DND-41 (cell line): ENCODE data around the gene PIAS1.

Experiments used
- ATAC-seq: fragments of 200-7000 bp; cut with Tn5 transposase; 3 replicates; pipeline ENCODE4 v1.9.1; 2021; ENCODE audit warnings: low read depth; ENCODE audit not compliant: insufficient read depth
- DNase-seq: peaks from one replicate; pipeline ENCODE4 v3.0.0-alpha.2; 2020
- H2AFZ ChIP-seq: 2 replicates; pipeline ENCODE4 v1.6.0; 2012; ENCODE audit warnings: low read depth, low read length
- H3K27ac ChIP-seq: 2 replicates; pipeline ENCODE4 v1.5.1; 2012; ENCODE audit warnings: low read length, inconsistent platforms
- H3K27me3 ChIP-seq: fragments of 200-600 bp; sonication (generic); 2 replicates; pipeline ENCODE4 v1.6.0; 2012; ENCODE audit warnings: low read length, mild to moderate bottlenecking, inconsistent platforms; ENCODE audit not compliant: insufficient read depth, poor library complexity
- H3K36me3 ChIP-seq: 2 replicates; pipeline ENCODE4 v1.5.1; 2012; ENCODE audit warnings: low read length, inconsistent platforms; ENCODE audit not compliant: insufficient read depth
- H3K4me1 ChIP-seq: 2 replicates; pipeline ENCODE4 v1.5.1; 2012; ENCODE audit warnings: mild to moderate bottlenecking, low read length; ENCODE audit not compliant: insufficient read depth
- H3K4me2 ChIP-seq: 2 replicates; pipeline ENCODE4 v1.6.0; 2012; ENCODE audit warnings: mild to moderate bottlenecking, moderate library complexity, low read length, inconsistent platforms; ENCODE audit not compliant: insufficient read depth
- H3K4me3 ChIP-seq, 2 experiments: fragments of 200-600 bp in 1 of 2; shearing (Covaris generic) in 1 of 2; 2 replicates each; pipeline ENCODE4 v1.5.1; 2012 to 2016; ENCODE audit warnings: inconsistent platforms in 2 of 2, low read length in 2 of 2, mild to moderate bottlenecking in 2 of 2, low read depth in 1 of 2, moderate library complexity in 1 of 2
- H3K79me2 ChIP-seq: 2 replicates; pipeline ENCODE4 v1.6.0; 2012; ENCODE audit warnings: low read length, inconsistent platforms; ENCODE audit not compliant: insufficient read depth
- H3K9ac ChIP-seq: 2 replicates; pipeline ENCODE4 v1.6.0; 2012; ENCODE audit warnings: low read depth, mild to moderate bottlenecking, inconsistent platforms, low read length, moderate library complexity
- H3K9me3 ChIP-seq: 2 replicates; pipeline ENCODE4 v1.5.1; 2012; ENCODE audit warnings: low read length, moderate library complexity, mild to moderate bottlenecking, inconsistent platforms; ENCODE audit not compliant: insufficient read depth, severe bottlenecking
- H4K20me1 ChIP-seq: 2 replicates; pipeline ENCODE4 v1.6.0; 2012; ENCODE audit warnings: low read length; ENCODE audit not compliant: insufficient read depth
- EZH2 ChIP-seq: IDR thresholded peaks from 3 replicates; pipeline ENCODE4 v1.6.1; 2012; ENCODE audit warnings: borderline replicate concordance, low read depth, mild to moderate bottlenecking, moderate library complexity, low read length, inconsistent platforms; ENCODE audit not compliant: severe bottlenecking
- TF ChIP-seq, protein P1 (sequence below): IDR thresholded peaks from 2 replicates; pipeline ENCODE4 v1.5.1; 2012; ENCODE audit warnings: borderline replicate concordance, low read length, moderate library complexity, mild to moderate bottlenecking; ENCODE audit not compliant: poor library complexity, severe bottlenecking; ENCODE audit errors: extremely low read depth

Gene PIAS1

DNA sequence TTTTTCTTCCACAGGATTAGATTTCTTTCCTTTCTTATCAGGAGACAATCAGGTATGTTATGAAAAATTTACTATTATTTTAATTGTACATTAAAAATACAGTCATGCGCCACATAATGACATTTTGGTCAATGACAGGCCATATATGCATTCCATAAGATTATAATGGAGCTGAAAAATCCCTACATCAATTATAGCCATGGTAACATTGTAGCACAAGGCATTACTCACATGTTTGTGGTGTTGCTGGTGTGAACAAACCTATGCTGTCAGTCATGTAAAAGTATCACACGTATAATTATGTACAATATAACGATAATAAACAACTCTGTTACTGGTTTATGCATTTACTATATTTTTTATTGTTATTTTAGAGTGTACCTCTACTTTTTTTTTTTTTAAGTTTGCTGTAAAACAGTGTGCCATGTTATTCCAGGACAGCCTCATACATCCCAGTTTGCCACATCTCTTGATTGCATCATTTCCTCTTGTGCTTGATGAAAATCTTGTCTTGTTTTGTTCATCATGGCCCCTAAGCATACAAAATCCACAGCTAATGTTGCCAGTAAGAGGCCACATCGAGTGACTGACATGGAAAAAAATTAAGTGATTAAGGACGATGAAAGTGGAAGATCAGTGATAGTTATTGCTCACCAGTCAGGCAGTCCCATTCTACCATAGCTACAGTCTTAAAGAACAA, 129.7 kb downstream of the PIAS1 start:
- H3K79me2 ChIP-seq, result no peaks in the 10 kb centered on the region
- H2AFZ ChIP-seq, result no peak overlapping the region
- H3K27ac ChIP-seq, result no peak overlapping the region
- DNase-seq, result no peak
- H3K4me3 ChIP-seq, result no peak overlapping the region
- H3K36me3 ChIP-seq, result peaks cover 75% of the 10 kb centered on the region
- no peak overlapping the region for H3K4me2 ChIP-seq
- no peaks in the 10 kb centered on the region for H3K9me3 ChIP-seq
- no peaks in the 10 kb centered on the region for H3K27me3 ChIP-seq
- ATAC-seq, result no peak
- H3K9ac ChIP-seq, result no peak overlapping the region
- H4K20me1 ChIP-seq, result no peaks in the 10 kb centered on the region
- TF ChIP-seq EZH2, result no peak
- TF ChIP-seq, protein P1, sequence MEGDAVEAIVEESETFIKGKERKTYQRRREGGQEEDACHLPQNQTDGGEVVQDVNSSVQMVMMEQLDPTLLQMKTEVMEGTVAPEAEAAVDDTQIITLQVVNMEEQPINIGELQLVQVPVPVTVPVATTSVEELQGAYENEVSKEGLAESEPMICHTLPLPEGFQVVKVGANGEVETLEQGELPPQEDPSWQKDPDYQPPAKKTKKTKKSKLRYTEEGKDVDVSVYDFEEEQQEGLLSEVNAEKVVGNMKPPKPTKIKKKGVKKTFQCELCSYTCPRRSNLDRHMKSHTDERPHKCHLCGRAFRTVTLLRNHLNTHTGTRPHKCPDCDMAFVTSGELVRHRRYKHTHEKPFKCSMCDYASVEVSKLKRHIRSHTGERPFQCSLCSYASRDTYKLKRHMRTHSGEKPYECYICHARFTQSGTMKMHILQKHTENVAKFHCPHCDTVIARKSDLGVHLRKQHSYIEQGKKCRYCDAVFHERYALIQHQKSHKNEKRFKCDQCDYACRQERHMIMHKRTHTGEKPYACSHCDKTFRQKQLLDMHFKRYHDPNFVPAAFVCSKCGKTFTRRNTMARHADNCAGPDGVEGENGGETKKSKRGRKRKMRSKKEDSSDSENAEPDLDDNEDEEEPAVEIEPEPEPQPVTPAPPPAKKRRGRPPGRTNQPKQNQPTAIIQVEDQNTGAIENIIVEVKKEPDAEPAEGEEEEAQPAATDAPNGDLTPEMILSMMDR, result no peak
- H3K4me1 ChIP-seq, result no peaks in the 10 kb centered on the region

DNA sequence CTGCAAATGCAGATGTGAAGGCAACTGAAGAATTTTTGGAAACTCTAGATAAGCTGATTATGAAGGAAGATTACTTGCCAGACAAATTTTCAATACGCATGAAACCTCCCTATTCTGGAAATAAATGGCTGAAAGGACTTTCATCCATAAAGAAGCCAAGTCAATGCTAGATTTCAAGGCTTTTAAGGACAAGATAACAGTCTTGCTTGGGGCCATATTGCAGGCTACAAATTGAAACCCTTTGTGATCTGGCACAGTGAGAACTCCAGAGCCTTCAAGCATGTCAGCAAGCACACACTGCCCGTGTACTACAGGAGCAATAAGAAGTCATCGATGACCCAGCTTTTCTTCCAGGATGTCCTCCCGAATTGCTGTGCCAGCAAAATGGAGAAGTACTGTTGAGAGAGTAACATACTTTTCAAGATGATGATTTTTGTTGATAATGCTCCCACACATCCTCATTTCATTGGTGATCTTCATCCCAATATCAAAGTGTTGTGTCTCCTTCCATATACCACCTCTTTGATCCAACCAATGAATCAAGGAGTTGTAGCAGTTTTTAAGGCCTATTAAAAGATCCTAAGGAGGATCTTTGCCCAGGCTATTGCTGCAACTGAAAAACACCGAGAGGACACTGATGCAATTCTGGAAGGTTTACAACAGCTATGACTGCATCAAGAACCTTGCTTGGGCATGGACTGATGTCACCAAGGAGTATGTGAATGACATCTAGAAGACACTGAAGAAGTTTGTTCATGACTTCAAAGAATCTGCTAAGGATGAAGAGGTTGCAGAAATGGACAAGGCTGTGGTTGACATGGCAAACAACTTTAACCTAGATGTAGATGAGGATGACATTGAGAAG, 130.7 kb downstream of the PIAS1 start:
- H3K27ac ChIP-seq, result no peak overlapping the region
- H3K36me3 ChIP-seq, result peaks cover 77% of the 10 kb centered on the region
- H4K20me1 ChIP-seq, result no peaks in the 10 kb centered on the region
- DNase-seq, result no peak
- no peaks in the 10 kb centered on the region for H3K27me3 ChIP-seq
- no peak for ATAC-seq
- no peak overlapping the region for H3K4me2 ChIP-seq
- H3K9me3 ChIP-seq, result no peaks in the 10 kb centered on the region
- H3K4me3 ChIP-seq, result no peak overlapping the region
- no peak overlapping the region for H2AFZ ChIP-seq
- no peaks in the 10 kb centered on the region for H3K4me1 ChIP-seq
- H3K9ac ChIP-seq, result no peak overlapping the region
- TF ChIP-seq, protein P1, result no peak
- TF ChIP-seq EZH2, result no peak
- no peaks in the 10 kb centered on the region for H3K79me2 ChIP-seq

DNA sequence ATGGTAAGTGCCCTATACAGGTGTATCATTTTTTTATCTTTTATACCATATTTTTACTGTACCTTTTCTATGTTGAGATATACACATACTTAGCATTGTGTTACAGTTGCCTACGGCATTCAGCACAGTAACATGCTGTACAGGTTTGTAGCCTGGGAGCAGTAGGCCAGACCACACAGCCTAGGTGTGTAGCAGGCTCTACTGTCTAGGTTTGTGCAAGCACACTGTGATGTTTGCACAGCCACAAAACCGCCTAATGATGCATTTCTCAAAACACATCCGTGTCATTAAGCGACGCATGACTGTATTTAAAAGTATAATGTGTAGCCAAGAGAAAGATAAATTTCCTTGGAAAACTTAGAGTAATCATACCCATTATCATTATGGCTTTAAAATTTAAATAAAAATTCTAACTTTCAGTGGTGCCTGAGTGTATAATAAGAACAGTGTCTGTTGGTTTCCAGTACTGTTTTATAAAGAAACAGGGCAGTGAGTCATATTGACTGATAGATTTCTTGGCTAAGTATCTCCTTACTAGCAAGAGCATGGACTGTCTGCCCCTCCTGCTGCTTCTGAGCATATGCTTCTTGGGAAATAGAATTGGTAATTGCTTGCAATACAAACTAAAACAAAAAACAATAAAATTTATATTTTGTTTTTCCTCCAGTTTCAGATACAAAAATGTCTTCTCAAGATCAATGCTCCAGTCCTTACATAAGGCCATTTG, 132.7 kb downstream of the PIAS1 start:
- TF ChIP-seq, protein P1, result no peak
- TF ChIP-seq EZH2, result no peak
- Histone ChIP-seq H3K4me3 (no peak overlapping the region), H3K9me3 (no peaks in the 10 kb centered on the region), H4K20me1 (no peaks in the 10 kb centered on the region), H3K27me3 (no peaks in the 10 kb centered on the region), H3K4me2 (no peak overlapping the region), H3K27ac (no peak overlapping the region), H3K9ac (no peak overlapping the region), H3K4me1 (no peaks in the 10 kb centered on the region), H2AFZ (no peak overlapping the region), H3K79me2 (no peaks in the 10 kb centered on the region), H3K36me3 (peaks cover 73% of the 10 kb centered on the region)
- DNase-seq, result no peak
- ATAC-seq, result no peak
